Ascending aorta (tissue), 2 donors: ENCODE data around the gene ZNF346. TPM values are rescaled to one million over a fixed set of nuclear protein-coding genes. Genes with fewer than 3 reads are reported as not detected.

Source experiments
- DNase-seq, 2 donors: peaks; one replicate each; pipeline ENCODE4 v3.0.0-alpha.2; 2019; ENCODE audit warnings: low spot score in 2 of 2
- H3K27ac ChIP-seq, 2 donors: fragments of 200-600 bp; sonication (generic); one replicate each; pipeline ENCODE4 v1.5.1; 2016 to 2017; ENCODE audit warnings: mild to moderate bottlenecking in 1 of 2
- H3K27me3 ChIP-seq: fragments of 200-600 bp; sonication (generic); one replicate; pipeline ENCODE4 v1.5.1; 2017
- H3K36me3 ChIP-seq, 2 donors: fragments of 200-600 bp; sonication (generic); one replicate each; pipeline ENCODE4 v1.5.1; 2016
- H3K4me1 ChIP-seq, 2 donors: fragments of 200-600 bp; sonication (generic); one replicate each; pipeline ENCODE4 v1.5.1; 2016 to 2017; ENCODE audit warnings: mild to moderate bottlenecking in 1 of 2
- H3K4me3 ChIP-seq, 2 donors: fragments of 200-600 bp; sonication (generic); one replicate each; pipeline ENCODE4 v1.5.1; 2016 to 2017; ENCODE audit warnings: mild to moderate bottlenecking in 1 of 2
- H3K9me3 ChIP-seq, 2 donors: fragments of 200-600 bp; sonication (generic); one replicate each; pipeline ENCODE4 v1.5.1; 2016
- intact Hi-C: fragments of 100-400 bp; cut with DNase I; formaldehyde crosslinking; loops from one replicate; pipeline ENCODE4 v1.15.1; 2023
- total RNA-seq: library from RNA; depleted of rRNA; stranded (reverse); fragments of >200 nt; gene quantifications from one replicate; pipeline ENCODE4 v1.1.0, GENCODE V29; 2016
- TF ChIP-seq, protein P1 (sequence below), 3 experiments: fragments of 200-600 bp in 2 of 3; fragments of 450-650 bp in 1 of 3; sonication (generic) in 2 of 3; IDR thresholded peaks; one replicate each; pipeline ENCODE4 v1.5.1; 2016 to 2019; ENCODE audit warnings: antibody characterized with exemption in 3 of 3, mild to moderate bottlenecking in 1 of 3, moderate library complexity in 1 of 3

ZNF346 gene
- total RNA-seq, 1 donor from 2014 or later: 30.5 TPM

DNA sequence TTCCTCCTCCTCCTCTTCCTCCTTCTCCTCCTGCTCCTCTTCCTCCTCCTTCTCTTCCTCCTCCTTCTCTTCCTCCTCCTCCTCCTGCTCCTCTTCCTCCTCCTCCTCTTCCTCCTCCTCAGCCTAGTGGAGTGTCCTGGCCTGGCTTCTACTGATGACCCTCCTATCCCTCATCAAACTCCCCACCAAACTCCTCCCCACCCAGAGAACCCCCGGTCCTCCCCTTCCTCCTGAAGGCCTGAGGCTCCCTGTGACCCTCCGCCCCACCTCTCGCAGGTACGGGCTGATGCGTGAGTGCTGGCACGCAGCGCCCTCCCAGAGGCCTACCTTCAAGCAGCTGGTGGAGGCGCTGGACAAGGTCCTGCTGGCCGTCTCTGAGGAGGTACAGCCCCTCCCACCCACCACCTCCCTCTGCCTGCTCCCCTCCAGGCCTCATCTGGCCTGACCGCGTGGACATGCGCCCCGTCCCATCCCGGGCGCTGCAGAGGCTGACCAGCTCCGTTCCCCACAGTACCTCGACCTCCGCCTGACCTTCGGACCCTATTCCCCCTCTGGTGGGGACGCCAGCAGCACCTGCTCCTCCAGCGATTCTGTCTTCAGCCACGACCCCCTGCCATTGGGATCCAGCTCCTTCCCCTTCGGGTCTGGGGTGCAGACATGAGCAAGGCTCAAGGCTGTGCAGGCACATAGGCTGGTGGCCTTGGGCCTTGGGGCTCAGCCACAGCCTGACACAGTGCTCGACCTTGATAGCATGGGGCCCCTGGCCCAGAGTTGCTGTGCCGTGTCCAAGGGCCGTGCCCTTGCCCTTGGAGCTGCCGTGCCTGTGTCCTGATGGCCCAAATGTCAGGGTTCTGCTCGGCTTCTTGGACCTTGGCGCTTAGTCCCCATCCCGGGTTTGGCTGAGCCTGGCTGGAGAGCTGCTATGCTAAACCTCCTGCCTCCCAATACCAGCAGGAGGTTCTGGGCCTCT, 74.8 kb downstream of the ZNF346 start:
- Histone ChIP-seq H3K4me1 (no peaks in the 10 kb centered on the region), H3K27ac (no peak overlapping the region), H3K27me3 (no peaks in the 10 kb centered on the region), H3K9me3 (no peaks in the 10 kb centered on the region), H3K36me3 (no peaks in the 10 kb centered on the region), H3K4me3 (no peak overlapping the region)
- TF ChIP-seq, protein P1, sequence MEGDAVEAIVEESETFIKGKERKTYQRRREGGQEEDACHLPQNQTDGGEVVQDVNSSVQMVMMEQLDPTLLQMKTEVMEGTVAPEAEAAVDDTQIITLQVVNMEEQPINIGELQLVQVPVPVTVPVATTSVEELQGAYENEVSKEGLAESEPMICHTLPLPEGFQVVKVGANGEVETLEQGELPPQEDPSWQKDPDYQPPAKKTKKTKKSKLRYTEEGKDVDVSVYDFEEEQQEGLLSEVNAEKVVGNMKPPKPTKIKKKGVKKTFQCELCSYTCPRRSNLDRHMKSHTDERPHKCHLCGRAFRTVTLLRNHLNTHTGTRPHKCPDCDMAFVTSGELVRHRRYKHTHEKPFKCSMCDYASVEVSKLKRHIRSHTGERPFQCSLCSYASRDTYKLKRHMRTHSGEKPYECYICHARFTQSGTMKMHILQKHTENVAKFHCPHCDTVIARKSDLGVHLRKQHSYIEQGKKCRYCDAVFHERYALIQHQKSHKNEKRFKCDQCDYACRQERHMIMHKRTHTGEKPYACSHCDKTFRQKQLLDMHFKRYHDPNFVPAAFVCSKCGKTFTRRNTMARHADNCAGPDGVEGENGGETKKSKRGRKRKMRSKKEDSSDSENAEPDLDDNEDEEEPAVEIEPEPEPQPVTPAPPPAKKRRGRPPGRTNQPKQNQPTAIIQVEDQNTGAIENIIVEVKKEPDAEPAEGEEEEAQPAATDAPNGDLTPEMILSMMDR (IDR thresholded peaks at IDR 0.05): no peak
- DNase-seq: no peak
- intact Hi-C loops: no loop called here

DNA sequence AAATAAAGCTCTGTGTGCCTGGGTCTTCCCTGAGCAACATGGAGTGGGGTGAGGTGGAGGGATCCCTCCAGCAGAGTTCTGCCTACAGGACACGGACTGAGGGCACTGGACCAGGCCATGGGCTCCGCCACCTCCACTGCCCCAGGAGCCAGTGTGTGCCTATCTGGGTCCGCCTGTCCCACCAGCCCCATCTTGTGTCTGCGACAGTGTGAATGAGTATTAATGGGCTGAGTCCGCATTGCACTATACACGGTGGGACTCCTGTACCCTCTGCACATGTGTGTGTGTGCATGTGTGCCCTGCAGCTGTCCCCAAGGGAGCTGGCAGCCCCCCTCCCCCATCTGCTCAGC, 75.6 kb downstream of the ZNF346 start:
- Histone ChIP-seq H3K9me3 (no peaks in the 10 kb centered on the region), H3K4me1 (no peaks in the 10 kb centered on the region), H3K4me3 (no peak overlapping the region), H3K27ac (no peak overlapping the region), H3K36me3 (no peaks in the 10 kb centered on the region), H3K27me3 (no peaks in the 10 kb centered on the region)
- TF ChIP-seq, protein P1 (IDR thresholded peaks at IDR 0.05): no peak
- no peak for DNase-seq
- intact Hi-C loops: no loop called here

DNA sequence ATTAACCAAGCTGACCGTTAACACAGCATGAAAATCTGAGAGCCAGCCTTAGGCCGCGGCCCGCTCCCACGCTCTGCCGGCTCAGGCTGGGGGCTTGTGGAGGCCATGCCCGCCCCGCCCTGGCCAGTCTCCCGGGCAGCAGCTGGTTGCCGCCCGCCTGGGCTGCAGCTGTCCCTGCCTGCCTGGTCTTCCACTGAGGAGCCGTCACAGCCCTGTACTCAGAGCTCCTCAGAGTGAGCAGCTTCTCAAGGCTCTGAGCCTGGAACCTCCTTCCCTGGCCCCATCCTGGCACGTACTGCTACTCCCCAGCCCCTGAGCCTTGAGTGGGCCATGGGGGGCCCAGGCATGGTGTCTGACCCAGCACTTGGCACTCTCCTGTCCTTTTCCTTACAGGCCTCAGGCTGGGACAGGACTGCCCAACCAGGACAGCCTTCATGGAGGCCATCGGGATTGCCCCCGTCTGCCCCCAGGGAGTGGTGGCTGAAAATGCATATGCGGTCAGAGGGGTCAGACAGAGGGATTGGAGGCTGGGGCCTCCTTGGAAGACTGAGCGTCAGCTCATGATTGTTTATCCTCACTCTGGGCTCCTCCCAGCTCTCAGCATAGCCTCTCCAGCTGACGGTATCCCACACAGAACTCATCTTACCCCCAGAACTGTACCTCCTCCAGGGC, 76.1 kb downstream of the ZNF346 start:
- Histone ChIP-seq H3K4me3 (no peak overlapping the region), H3K9me3 (no peaks in the 10 kb centered on the region), H3K27me3 (no peaks in the 10 kb centered on the region), H3K4me1 (no peaks in the 10 kb centered on the region), H3K36me3 (no peaks in the 10 kb centered on the region), H3K27ac (no peak overlapping the region)
- intact Hi-C loops: no loop called here
- TF ChIP-seq, protein P1 (IDR thresholded peaks at IDR 0.05): no peak
- no peak for DNase-seq

DNA sequence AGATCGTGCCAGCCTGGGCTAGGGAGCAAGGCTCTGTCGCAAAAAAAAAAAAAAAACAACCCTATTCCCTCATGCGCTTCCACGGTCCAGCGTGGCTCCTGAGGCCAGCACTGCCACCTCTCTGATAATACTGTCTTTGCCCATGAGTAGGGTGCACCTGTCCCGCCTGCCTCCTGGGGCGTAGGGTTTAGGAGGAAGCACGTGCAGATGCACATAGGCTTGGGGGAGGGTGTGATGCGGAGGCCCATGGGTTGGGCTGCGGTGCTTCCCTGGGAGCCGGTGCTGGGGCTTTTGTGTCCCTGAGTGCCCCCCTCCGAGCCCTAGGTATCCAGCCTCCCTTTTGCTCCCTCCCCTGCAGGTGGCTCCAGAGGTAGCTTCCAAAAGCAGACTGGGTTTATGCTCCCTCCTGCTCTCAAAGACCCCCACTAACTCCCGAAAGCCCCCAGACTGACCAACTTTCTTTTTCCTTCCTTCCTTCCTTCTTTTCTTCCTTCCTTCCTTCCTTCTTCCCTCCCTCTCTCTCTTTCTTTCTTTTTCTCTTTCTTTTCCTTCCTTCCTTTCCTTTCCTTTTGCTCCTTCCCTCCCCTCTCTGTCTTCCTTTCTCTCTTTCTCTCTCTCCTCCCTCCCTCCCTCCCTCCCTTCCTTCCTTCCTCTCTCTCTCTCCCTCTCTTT, 77.1 kb downstream of the ZNF346 start:
- Histone ChIP-seq H3K9me3 (no peaks in the 10 kb centered on the region), H3K36me3 (no peaks in the 10 kb centered on the region), H3K4me3 (no peak overlapping the region), H3K27ac (no peak overlapping the region), H3K4me1 (no peaks in the 10 kb centered on the region), H3K27me3 (no peaks in the 10 kb centered on the region)
- TF ChIP-seq, protein P1 (IDR thresholded peaks at IDR 0.05): no peak
- intact Hi-C loops: no loop called here
- no peak for DNase-seq

DNA sequence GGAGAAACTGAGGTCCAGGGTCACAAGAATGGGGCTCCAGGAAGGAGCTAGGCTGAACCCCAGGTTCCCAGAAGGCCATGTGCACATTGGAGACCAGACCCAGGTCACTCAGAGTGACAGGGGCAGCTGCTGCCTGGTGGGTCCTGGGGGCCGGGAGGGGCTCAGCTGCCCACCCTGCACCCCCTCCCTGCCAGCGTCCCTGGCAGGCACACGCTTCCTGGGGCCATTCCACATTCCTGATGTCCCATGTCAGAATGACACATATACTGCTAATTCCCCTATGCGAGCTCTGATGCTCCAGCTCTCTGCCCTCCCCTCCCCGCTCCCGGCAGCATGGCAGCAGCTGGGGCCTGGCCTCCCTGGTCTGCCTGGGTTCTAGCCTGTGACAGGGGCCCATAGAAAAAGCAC, 78.2 kb downstream of the ZNF346 start:
- H3K27me3 ChIP-seq: no peaks in the 10 kb centered on the region
- H3K27ac ChIP-seq: no peak overlapping the region
- no peaks in the 10 kb centered on the region for H3K36me3 ChIP-seq
- no peak for DNase-seq
- no peaks in the 10 kb centered on the region for H3K4me1 ChIP-seq
- H3K4me3 ChIP-seq: no peak overlapping the region
- no peaks in the 10 kb centered on the region for H3K9me3 ChIP-seq
- intact Hi-C loops: no loop called here
- TF ChIP-seq, protein P1 (IDR thresholded peaks at IDR 0.05): no peak
